GM13976 (cell line): ENCODE data around the gene IGF2BP3.

ENCODE experiments used
- DNase-seq: peaks from one replicate; pipeline ENCODE4 v3.0.0; 2012; ENCODE audit warnings: low spot score
- in situ Hi-C: fragments of 300-500 bp; cut with MboI; formaldehyde crosslinking; loops from one replicate; pipeline ENCODE4 v1.12.0; 2022; ENCODE audit warnings: low sequenced_read_pairs, mixed read lengths, inconsistent platforms; ENCODE audit not compliant: unreplicated experiment
- TF ChIP-seq, protein P1 (sequence below): IDR thresholded peaks from 2 replicates; pipeline ENCODE4 v1.5.1; 2012; ENCODE audit warnings: borderline replicate concordance, mild to moderate bottlenecking; ENCODE audit not compliant: insufficient read depth; ENCODE audit errors: extremely low read depth, missing control alignments, control extremely low read depth

Gene IGF2BP3

DNA sequence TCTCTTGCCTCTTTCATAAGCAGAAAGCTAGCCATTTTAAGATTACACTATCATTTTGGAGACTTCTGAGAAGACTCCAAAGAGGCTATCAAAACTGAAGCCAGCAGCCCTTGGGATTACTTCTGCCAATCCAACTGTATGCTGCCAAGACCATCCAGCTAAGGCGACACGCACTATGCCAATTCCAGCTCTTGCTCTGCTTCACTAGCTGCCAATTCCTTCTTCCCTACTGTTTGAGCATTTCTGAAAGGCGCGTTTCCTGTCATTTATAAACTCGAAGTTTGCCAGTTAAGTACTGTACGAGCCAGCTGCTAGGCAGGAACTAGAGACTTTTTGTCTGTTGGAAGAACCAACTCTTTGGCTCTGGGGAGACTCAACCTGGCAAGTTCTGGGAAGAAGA is 134.7 kb downstream of the IGF2BP3 start:
- TF ChIP-seq, protein P1, sequence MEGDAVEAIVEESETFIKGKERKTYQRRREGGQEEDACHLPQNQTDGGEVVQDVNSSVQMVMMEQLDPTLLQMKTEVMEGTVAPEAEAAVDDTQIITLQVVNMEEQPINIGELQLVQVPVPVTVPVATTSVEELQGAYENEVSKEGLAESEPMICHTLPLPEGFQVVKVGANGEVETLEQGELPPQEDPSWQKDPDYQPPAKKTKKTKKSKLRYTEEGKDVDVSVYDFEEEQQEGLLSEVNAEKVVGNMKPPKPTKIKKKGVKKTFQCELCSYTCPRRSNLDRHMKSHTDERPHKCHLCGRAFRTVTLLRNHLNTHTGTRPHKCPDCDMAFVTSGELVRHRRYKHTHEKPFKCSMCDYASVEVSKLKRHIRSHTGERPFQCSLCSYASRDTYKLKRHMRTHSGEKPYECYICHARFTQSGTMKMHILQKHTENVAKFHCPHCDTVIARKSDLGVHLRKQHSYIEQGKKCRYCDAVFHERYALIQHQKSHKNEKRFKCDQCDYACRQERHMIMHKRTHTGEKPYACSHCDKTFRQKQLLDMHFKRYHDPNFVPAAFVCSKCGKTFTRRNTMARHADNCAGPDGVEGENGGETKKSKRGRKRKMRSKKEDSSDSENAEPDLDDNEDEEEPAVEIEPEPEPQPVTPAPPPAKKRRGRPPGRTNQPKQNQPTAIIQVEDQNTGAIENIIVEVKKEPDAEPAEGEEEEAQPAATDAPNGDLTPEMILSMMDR, result no peak
- no peak for DNase-seq
- in situ Hi-C loops, result no loop called here

DNA sequence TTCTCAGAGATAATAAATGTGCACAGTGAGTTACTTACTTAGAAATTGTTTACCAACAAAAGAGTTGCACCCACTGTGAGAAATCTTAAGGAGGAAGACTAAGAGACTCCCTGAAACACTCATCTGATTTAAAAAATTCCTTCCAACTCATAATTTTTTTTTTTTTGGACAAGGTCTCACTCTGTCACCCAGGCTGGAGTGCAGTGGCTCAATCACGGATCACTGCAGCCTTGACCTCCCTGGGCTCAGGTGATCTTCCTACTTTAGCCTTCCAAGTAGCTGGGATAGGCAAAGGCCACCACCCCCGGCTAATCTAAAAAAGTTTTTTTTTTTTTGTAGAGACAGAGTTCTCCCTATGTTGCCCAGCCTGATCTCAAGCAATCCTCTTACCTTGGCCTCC is 135.2 kb downstream of the IGF2BP3 start:
- DNase-seq, result no peak
- TF ChIP-seq, protein P1, result no peak
- in situ Hi-C loops, result no loop called here

DNA sequence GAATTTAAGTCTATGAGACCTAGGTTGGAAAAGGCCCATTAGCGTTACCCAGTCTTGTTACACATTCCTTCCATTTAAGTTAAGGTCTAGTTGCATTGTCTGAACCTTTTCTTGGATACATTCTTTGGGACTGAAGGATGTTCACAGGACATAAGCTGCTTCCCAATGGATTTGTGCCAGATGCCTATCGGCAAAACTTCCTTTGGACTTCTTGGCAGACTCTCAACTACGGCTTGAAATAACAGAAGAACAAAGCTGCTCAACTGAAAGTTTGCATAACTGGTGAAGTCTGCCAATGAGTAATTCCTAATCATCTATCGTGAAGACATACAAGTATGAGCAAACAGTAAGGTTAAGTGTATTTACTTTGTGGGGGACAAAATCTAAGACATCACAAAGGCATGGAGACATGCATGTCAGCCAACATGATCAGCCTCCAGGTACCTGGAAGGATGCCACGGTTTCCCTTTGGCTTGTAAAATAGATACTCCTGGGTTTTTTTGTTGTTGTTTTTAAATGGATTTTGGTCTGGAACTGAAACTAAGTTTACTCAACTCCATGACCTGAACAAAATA is 135.7 kb downstream of the IGF2BP3 start:
- DNase-seq, result no peak
- TF ChIP-seq, protein P1, result no peak
- in situ Hi-C loops, result no loop called here

DNA sequence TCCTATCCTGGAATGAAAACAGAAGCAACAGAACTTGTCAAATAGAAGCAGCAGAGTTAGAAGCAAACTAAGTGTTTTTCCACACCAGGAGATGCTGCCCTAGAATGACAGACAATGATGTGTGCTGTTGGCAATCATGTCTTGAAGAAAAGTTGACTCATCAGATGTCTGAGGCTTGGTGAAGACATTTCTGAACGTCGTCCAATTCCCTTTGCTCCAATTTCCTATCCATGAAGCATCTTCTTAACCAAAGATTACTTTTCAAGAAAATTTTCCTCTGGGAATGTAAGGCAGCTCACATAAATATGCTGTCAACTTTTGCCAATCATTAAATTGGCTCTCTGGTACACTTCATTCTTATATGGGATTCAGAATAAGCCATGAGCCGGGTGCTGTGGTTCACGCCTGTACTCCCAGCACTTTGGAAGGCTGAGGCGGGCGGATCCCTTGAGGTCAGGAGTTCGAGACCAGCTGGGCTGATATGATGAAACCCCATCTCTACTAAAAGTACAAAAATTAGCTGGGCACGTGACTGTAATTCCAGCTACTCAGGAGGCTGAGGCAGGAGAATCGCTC is 136.5 kb downstream of the IGF2BP3 start:
- in situ Hi-C loops, result no loop called here
- no peak for DNase-seq
- TF ChIP-seq, protein P1, result no peak

DNA sequence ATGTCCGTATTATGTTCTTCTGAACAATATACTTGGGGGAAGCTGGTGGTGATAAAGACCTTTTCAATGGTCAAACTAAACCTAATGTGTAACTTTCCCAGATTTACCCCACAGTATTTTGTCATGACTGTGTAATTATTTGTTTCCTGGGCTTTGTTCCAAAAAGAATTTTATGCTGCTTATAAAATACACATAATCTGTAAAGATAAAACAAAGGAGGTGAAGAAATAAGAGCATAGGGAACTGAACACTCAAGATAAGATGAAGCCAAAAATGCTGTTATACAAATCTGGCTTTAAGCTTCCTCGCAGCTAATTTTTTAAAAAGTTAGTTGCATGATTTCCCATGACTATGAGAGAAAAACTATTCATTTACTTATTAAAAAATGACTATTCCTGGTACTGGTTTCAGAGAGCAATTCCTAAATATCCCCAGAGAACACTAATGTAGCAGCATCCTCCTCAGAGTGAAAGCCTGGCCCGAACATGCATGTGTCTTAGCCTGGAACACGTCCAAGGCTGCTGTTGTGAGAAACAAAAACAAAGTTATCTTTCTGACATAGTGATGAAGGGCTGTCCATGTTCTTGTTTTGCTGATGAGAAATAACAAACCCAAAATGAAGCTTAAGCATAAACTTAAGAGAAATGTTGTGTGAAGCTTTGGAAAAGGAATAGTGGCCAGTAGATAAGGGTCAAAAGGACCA is 137.2 kb downstream of the IGF2BP3 start:
- TF ChIP-seq, protein P1, result no peak

DNA sequence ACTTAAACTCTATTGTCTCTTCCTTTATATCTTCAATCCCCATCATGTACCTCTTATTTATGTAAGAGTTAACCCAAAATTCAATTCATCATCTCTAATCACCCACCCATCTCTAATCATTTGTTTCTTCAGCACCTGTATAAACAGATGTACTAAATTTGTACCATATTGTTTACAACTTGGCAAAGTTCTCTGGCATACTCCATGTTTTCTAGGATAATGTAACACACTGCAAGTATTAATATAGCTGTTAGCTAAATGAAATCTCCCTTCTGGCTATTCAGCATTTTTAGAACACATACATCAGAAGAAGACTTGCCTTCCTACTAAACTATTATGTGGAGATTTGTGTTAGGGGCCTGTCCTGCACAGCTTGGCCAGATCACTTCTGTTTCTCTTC is 138.1 kb downstream of the IGF2BP3 start:
- TF ChIP-seq, protein P1, result no peak
- in situ Hi-C loops, result no loop called here
- DNase-seq, result no peak

More for the DNA sequence above, 137.2 kb downstream of the IGF2BP3 start:
- in situ Hi-C loops, result no loop called here
- no peak for DNase-seq
